GM12891 (cell line): ENCODE data around the gene ANO4.

Experiments
- DNase-seq: peaks from one replicate; pipeline ENCODE4 v3.0.0; 2011; ENCODE audit warnings: low spot score; ENCODE audit not compliant: insufficient read length
- FAIRE-seq: peaks from 2 replicates; lab custom pipeline; 2011; peaks lifted over from hg19 to GRCh38; lab: Jason Lieb, UNC
- PAX5 ChIP-seq: IDR thresholded peaks from 2 replicates; pipeline ENCODE4 v1.6.1; 2011; ENCODE audit warnings: low read length, moderate library complexity, mild to moderate bottlenecking; ENCODE audit not compliant: insufficient read depth, severe bottlenecking
- POLR2A ChIP-seq: IDR thresholded peaks from 2 replicates; pipeline ENCODE4 v1.6.1; 2011; ENCODE audit warnings: low read depth, low read length, control low read depth
- POLR2AphosphoS5 ChIP-seq: IDR thresholded peaks from 2 replicates; pipeline ENCODE4 v1.6.1; 2011; ENCODE audit warnings: low read depth, low read length, control low read depth
- POU2F2 ChIP-seq: IDR thresholded peaks from 2 replicates; pipeline ENCODE4 v1.6.1; 2011; ENCODE audit warnings: low read depth, mild to moderate bottlenecking, control low read depth, low read length, moderate library complexity
- SPI1 ChIP-seq: IDR thresholded peaks from 2 replicates; pipeline ENCODE4 v1.6.1; 2011; ENCODE audit warnings: low read depth, low read length, control low read depth
- TAF1 ChIP-seq: IDR thresholded peaks from 2 replicates; pipeline ENCODE4 v1.6.1; 2011; ENCODE audit warnings: low read depth, low read length, control low read depth

ANO4 gene

GRCh38 chr12:100956311-100956852 is 161.8 kb downstream of the ANO4 start:
- FAIRE-seq = no peak
- TF ChIP-seq PAX5 = no peak
- TF ChIP-seq POLR2AphosphoS5 = no peak
- TF ChIP-seq POU2F2 = no peak
- TF ChIP-seq TAF1 = no peak
- no peak for TF ChIP-seq SPI1
- TF ChIP-seq POLR2A = no peak

GRCh38 chr12:100959481-100959880 is 164.9 kb downstream of the ANO4 start:
- TF ChIP-seq SPI1 (no peak), POU2F2 (no peak), TAF1 (no peak), PAX5 (no peak), POLR2A (no peak), POLR2AphosphoS5 (no peak)
- FAIRE-seq (no peak), DNase-seq (no peak)

More at GRCh38 chr12:100956311-100956852, 161.8 kb downstream of the ANO4 start:
- DNase-seq = no peak

- no peak for FAIRE-seq
- TF ChIP-seq SPI1 (no peak), PAX5 (no peak), POLR2A (no peak), POLR2AphosphoS5 (no peak), POU2F2 (no peak), TAF1 (no peak)
- DNase-seq = no peak
Observed at GRCh38 chr12:100962086-100962712, 167.6 kb downstream of the ANO4 start.

GRCh38 chr12:100963381-100963780 is 168.8 kb downstream of the ANO4 start:
- FAIRE-seq = no peak
- no peak for TF ChIP-seq POLR2AphosphoS5
- no peak for TF ChIP-seq PAX5
- TF ChIP-seq SPI1 = no peak
- TF ChIP-seq POLR2A = no peak
- no peak for TF ChIP-seq POU2F2
- TF ChIP-seq TAF1 = no peak
- DNase-seq = no peak

- no peak for DNase-seq
- no peak for TF ChIP-seq POLR2A
- TF ChIP-seq POLR2AphosphoS5 = no peak
- no peak for TF ChIP-seq POU2F2
- no peak for TF ChIP-seq PAX5
- TF ChIP-seq TAF1 = no peak
- TF ChIP-seq SPI1 = no peak
- FAIRE-seq = no peak
Observed at GRCh38 chr12:100964028-100964427, 169.5 kb downstream of the ANO4 start.

GRCh38 chr12:100967189-100967588 is 172.6 kb downstream of the ANO4 start:
- no peak for DNase-seq
- TF ChIP-seq POLR2A = no peak
- TF ChIP-seq PAX5 = no peak
- no peak for TF ChIP-seq SPI1
- no peak for TF ChIP-seq POU2F2
- no peak for TF ChIP-seq POLR2AphosphoS5
- no peak for TF ChIP-seq TAF1
- no peak for FAIRE-seq

GRCh38 chr12:100970894-100971293 is 176.3 kb downstream of the ANO4 start:
- no peak for FAIRE-seq
- no peak for DNase-seq
- no peak for TF ChIP-seq POLR2A
- TF ChIP-seq POLR2AphosphoS5 = no peak
- no peak for TF ChIP-seq POU2F2

- no peak for DNase-seq
- TF ChIP-seq POU2F2 = no peak
- no peak for TF ChIP-seq SPI1
- no peak for TF ChIP-seq TAF1
- no peak for TF ChIP-seq POLR2A
- no peak for TF ChIP-seq POLR2AphosphoS5
- TF ChIP-seq PAX5 = no peak
- no peak for FAIRE-seq
Observed at GRCh38 chr12:100972121-100972520, 177.5 kb downstream of the ANO4 start.

- no peak for TF ChIP-seq SPI1
- no peak for TF ChIP-seq TAF1
- no peak for TF ChIP-seq POLR2AphosphoS5
- TF ChIP-seq POLR2A = no peak
- TF ChIP-seq PAX5 = no peak
- TF ChIP-seq POU2F2 = no peak
- FAIRE-seq (no peak), DNase-seq (no peak)
Observed at GRCh38 chr12:100974341-100974740, 179.8 kb downstream of the ANO4 start.

- no peak for TF ChIP-seq SPI1
- no peak for TF ChIP-seq POU2F2
- FAIRE-seq = no peak
- no peak for DNase-seq
Observed at GRCh38 chr12:100974747-100975146, 180.2 kb downstream of the ANO4 start.

GRCh38 chr12:100976735-100977134 is 182.2 kb downstream of the ANO4 start:
- no peak for FAIRE-seq
- DNase-seq = no peak
- no peak for TF ChIP-seq POU2F2
- TF ChIP-seq TAF1 = no peak
- TF ChIP-seq POLR2A = no peak
